SK-N-SH treated with all-trans-retinoic acid at 6 μM for 48 hours (cell line): Measurements from ENCODE around the gene PLAGL2.

Experiments
- ISL1 ChIP-seq: fragments of 250-450 bp; sonication (Bioruptor Pico); IDR thresholded peaks from 2 replicates; pipeline ENCODE4 v2.1.2; 2022; ENCODE audit warnings: mild to moderate bottlenecking, moderate library complexity
- OSR1 ChIP-seq: fragments of 250-450 bp; sonication (Bioruptor Pico); IDR thresholded peaks from 2 replicates; pipeline ENCODE4 v1.8.0; 2022; ENCODE audit warnings: moderate library complexity, mild to moderate bottlenecking, inconsistent platforms
- PATZ1 ChIP-seq: fragments of 250-450 bp; sonication (Bioruptor Pico); IDR thresholded peaks from 2 replicates; pipeline ENCODE4 v1.8.0; 2020; ENCODE audit warnings: mild to moderate bottlenecking, moderate library complexity, borderline replicate concordance
- TSHZ2 ChIP-seq: fragments of 250-450 bp; sonication (Bioruptor Pico); IDR thresholded peaks from 2 replicates; pipeline ENCODE4 v1.5.0; 2020; ENCODE audit warnings: mild to moderate bottlenecking, moderate library complexity
- ZC3H10 ChIP-seq: fragments of 250-450 bp; sonication (Bioruptor Pico); IDR thresholded peaks from 2 replicates; pipeline ENCODE4 v1.5.1; 2021; ENCODE audit warnings: mild to moderate bottlenecking, moderate library complexity
- ZFP3 ChIP-seq: fragments of 250-450 bp; sonication (Bioruptor Pico); IDR thresholded peaks from 2 replicates; pipeline ENCODE4 v1.5.0; 2020; ENCODE audit warnings: mild to moderate bottlenecking, moderate library complexity

- no peak for TF ChIP-seq ISL1 (CRISPR knock-in tag)
- TF ChIP-seq ZFP3 (CRISPR knock-in tag): no peak
- no peak for TF ChIP-seq PATZ1 (CRISPR knock-in tag)
- no peak for TF ChIP-seq ZC3H10 (CRISPR knock-in tag)
- TF ChIP-seq TSHZ2 (CRISPR knock-in tag): no peak
- TF ChIP-seq OSR1: no peak
Measured at GRCh38 chr20:32152421-32153155, 55.0 kb downstream of the PLAGL2 start.
